ENCODE measurements around the gene RAB3GAP1. TPM values are rescaled to one million over a fixed set of nuclear protein-coding genes. Genes with fewer than 3 reads are reported as not detected.

RAB3GAP1 gene
- total RNA-seq, 1 experiment from 2014 or later: 32.0 TPM

DNA sequence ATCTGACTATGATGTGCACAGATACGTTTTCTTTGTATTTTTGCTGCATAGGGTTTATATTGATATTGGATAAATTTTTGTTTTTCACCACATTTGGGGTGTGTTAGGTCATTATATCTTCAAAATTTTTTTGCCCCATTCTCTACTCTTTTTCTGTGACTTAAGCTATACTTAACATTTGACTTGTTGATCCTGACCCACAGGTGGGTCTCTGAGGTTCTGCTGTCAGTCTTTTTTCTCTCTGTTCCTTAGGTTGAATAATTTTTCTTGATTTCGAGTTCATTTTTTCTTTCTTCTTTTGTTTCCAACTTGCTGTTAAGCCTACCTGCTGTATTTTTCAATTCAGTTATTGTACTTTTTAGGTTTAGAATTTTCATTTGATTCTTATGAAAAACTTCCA lies 12.1 kb downstream of the RAB3GAP1 start:
- H3K14ac ChIP-seq (ENCODE audit: insufficient read depth, low read length): no peak overlapping the region
- Mint-ChIP-seq H3K27me3 (ENCODE audit: low read depth) (no peaks in the 10 kb centered on the region), H3K36me3 (ENCODE audit: insufficient read depth in 1 of 3, low read depth in 3 of 3) (peaks cover 23 to 50% (median 43%) of the 10 kb centered on the region in 3 experiments), H3K4me3 (no peak overlapping the region; a peak in 1 of 5 replicates), H3K4me1 (no peaks in the 10 kb centered on the region), H3K27ac (no peak overlapping the region), H3K9me3 (peaks cover 6 to 15% of the 10 kb centered on the region in 2 experiments)
- no peaks in the 10 kb centered on the region for H4K20me1 ChIP-seq (ENCODE audit: control insufficient read depth, insufficient read depth, insufficient read length)
- no peak overlapping the region for H2BK5ac ChIP-seq (ENCODE audit: insufficient read length, low read length)
- peaks cover 3% of the 10 kb centered on the region for H3K79me1 ChIP-seq (ENCODE audit: insufficient read depth, low read depth, low read length, poor library complexity, severe bottlenecking)
- no peak overlapping the region for H3K18ac ChIP-seq (ENCODE audit: insufficient read length, low read depth, low read length)
- H3K27ac ChIP-seq (ENCODE audit: insufficient read length, low read depth, low read length): no peak overlapping the region
- no peaks in the 10 kb centered on the region for H3K9me3 ChIP-seq (ENCODE audit: control insufficient read depth, low read depth, low read length)
- peaks cover 4% of the 10 kb centered on the region; the same call in 1 of the 2 replicates for H3K79me2 ChIP-seq (ENCODE audit: insufficient read depth, low read length)
- H2AK5ac ChIP-seq (ENCODE audit: insufficient read length, low read length): no peak overlapping the region
- DNase-seq: no peak
- no peak overlapping the region for H2BK20ac ChIP-seq (ENCODE audit: low read depth, low read length, poor library complexity, severe bottlenecking)
- TF ChIP-seq, protein P1, sequence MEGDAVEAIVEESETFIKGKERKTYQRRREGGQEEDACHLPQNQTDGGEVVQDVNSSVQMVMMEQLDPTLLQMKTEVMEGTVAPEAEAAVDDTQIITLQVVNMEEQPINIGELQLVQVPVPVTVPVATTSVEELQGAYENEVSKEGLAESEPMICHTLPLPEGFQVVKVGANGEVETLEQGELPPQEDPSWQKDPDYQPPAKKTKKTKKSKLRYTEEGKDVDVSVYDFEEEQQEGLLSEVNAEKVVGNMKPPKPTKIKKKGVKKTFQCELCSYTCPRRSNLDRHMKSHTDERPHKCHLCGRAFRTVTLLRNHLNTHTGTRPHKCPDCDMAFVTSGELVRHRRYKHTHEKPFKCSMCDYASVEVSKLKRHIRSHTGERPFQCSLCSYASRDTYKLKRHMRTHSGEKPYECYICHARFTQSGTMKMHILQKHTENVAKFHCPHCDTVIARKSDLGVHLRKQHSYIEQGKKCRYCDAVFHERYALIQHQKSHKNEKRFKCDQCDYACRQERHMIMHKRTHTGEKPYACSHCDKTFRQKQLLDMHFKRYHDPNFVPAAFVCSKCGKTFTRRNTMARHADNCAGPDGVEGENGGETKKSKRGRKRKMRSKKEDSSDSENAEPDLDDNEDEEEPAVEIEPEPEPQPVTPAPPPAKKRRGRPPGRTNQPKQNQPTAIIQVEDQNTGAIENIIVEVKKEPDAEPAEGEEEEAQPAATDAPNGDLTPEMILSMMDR (conservative IDR thresholded peaks at IDR 0.05): no peak
- no CpG with 5 or more reads among the region's 2 CpGs for WGBS (ENCODE audit: extremely low coverage, insufficient read length, low lambda C conversion rate)
- H2AFZ ChIP-seq (ENCODE audit: low read length): no peak overlapping the region
- H3K4me1 ChIP-seq (ENCODE audit: insufficient read depth, low read length): no peaks in the 10 kb centered on the region
- no peak overlapping the region for H3K4me2 ChIP-seq (ENCODE audit: insufficient read depth, insufficient read length, low read length)
- H3K23me2 ChIP-seq (ENCODE audit: insufficient read length, low read depth, low read length, poor library complexity, severe bottlenecking): no peaks in the 10 kb centered on the region
- no peak overlapping the region for H3K56ac ChIP-seq (ENCODE audit: insufficient read length, low read depth, low read length)
- no peak overlapping the region for H4K91ac ChIP-seq (ENCODE audit: insufficient read length, low read depth, low read length)
- H2BK15ac ChIP-seq (ENCODE audit: low read depth, low read length): no peak overlapping the region
- H3K4ac ChIP-seq (ENCODE audit: low read depth, low read length): no peak overlapping the region
- H3K9ac ChIP-seq (ENCODE audit: extremely low read depth, insufficient read length, low read length): no peak overlapping the region
- H4K8ac ChIP-seq (replicated peaks; ENCODE audit: insufficient read length, low read depth, low read length): no peak overlapping the region
- no peak overlapping the region for H3K23ac ChIP-seq (ENCODE audit: insufficient read length, low read depth, low read length)
- H3T11ph ChIP-seq (ENCODE audit: low read length): no peak overlapping the region
- no peak overlapping the region for H2BK12ac ChIP-seq (ENCODE audit: insufficient read length, low read depth, low read length)
- H2BK120ac ChIP-seq (ENCODE audit: low read depth, low read length, poor library complexity, severe bottlenecking): no peak overlapping the region
- no peak overlapping the region for H4K5ac ChIP-seq (ENCODE audit: insufficient read length, low read depth, low read length)
- H3K27me3 ChIP-seq (ENCODE audit: insufficient read depth, low read length): no peaks in the 10 kb centered on the region

Data from H9 (cell line).